NCI-H446 treated with DMSO at 0.1 percent for 48 hours (cell line): ENCODE measurements around the gene RAET1G.
"Not testable (repeated sequence)": the region's sequence is repeated elsewhere in the genome, so short reads cannot be mapped to it uniquely, and the experiment has no call there.

Experiments used
- DNase-seq: peaks from one replicate; lab custom pipeline; 2025; lab: John Stamatoyannopoulos, UW

Gene RAET1G

GRCh38 chr6:149913540-149914240 lies 9.2 kb downstream of the RAET1G start:
- DNase-seq, result no peak

GRCh38 chr6:149913085-149913484 lies 9.8 kb downstream of the RAET1G start:
- DNase-seq, result no peak

GRCh38 chr6:149912680-149913079 lies 10.2 kb downstream of the RAET1G start:
- DNase-seq, result not testable (repeated sequence)

- DNase-seq, result no peak
Measured at GRCh38 chr6:149910721-149911151, 12.2 kb downstream of the RAET1G start.

- DNase-seq, result no peak
Measured at GRCh38 chr6:149909701-149910470, 13.0 kb downstream of the RAET1G start.

DNA sequence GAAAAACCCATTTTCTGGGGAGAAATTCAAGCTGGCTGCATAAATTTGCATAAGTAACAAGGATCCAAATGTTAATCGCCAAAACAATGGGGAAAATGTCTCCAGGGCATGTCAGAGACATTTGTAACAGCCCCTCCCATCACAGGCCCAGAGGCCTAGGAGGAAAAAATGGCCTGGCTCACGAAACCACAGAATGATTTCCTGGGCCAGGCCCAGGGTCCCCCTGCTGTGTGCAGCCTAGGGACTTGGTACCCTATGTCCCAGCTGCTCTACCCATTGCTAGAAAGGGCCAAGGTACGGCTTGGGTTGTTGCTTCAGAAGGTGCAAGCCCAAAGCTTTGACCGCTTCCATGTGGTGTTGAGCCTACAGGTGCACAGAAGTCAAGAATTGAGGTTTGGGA lies 14.4 kb downstream of the RAET1G start:
- DNase-seq, result not testable (repeated sequence)

- DNase-seq, result no peak
Measured at GRCh38 chr6:149907317-149907716, 15.6 kb downstream of the RAET1G start.

- no peak for DNase-seq
Measured at GRCh38 chr6:149906405-149906804, 16.5 kb downstream of the RAET1G start.

GRCh38 chr6:149905911-149906371 lies 17.0 kb downstream of the RAET1G start:
- no peak for DNase-seq

DNA sequence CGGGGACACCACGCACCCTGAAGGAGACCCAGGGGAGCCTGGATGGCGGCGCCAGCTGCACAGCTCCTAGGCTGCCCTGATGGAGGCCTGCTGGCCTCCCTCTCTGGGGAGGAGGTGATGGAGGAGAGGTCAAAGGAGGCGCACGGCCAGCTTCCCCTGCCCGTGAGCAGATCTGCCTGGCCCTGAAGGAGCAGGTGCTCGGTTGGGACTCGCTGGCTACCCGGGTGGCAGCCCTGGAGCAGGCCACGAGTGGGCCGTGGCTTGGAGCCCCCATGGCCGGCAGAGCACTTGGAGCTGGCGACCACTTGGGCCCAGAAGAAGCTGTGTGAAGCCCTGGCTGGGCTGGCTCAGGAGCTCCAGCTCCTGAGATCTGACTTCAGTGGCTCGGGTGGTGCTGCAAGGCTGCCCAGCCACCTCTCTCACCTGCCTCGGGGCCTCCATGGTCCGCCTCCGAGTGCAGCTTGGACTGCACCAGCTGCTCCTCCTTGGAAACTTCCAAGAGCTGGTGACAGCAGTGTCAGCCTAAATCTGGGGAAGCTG lies 17.5 kb downstream of the RAET1G start:
- DNase-seq, result no peak

DNA sequence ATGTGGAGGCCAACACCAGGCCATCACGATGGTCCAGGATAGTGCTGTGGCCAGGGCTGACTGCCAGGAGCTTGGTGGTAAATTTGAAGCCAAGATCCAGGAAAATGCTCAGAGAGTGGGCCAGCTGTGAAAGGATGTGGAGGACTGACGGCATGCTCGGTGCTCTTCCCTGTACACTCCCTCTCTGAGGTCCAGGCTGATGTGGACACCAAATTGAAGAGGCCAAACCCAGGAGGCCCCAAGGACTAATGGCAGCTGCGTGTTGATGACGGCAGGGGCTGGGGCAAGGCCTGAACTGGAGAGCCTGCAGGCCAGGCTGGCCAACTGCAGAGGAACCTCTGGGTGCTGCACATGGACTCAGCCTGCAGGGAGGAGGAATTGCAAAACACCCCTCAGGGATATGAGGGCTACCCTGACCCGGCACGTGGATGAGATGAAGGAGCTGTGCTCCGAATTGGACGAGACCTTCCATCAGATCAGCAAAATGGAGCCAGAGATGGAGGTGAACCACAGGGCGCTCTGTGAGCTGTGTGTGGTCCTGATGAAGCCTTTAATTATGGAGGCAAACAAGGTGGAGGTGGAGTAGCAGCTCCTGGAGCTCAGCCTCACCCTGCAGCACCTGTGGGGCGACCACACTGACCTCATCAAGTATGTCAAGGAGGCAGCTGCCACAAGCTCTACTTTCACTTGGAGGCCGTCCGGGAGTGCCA lies 18.1 kb downstream of the RAET1G start:
- no peak for DNase-seq

GRCh38 chr6:149903938-149904611 lies 18.8 kb downstream of the RAET1G start:
- DNase-seq, result no peak

DNA sequence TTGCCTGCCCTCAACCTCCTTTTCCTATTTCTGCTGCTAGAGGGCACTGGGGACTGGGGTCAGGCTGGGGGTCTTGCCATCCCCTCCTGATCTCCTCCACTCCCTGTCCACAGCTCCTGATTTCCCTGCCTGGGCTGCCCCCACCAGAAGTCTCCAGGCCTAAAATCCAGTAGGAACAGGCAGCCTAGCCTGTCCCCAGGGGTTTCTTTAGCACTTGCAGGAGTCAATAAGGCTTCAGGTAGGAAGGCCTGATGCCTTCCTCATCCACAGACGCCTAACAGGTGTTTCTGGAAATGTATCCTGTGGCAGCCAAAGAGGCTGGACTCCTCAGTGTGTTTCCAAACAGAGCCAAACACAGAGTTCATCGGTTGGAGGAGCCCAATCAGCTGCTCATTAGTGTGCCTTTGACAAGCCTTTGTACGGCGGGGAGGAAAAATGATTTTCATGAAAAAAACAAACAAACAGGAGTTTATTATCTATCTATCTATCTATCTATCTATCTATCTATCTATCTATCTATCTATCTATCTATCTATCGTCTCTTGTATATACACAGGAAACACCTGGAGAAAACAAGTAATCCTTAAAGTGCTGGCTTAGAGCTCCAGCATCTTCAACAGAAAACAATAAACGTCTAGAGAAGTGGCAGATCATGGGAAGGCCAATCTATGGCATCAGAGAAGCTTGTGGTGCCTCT lies 21.3 kb downstream of the RAET1G start:
- no peak for DNase-seq

DNA sequence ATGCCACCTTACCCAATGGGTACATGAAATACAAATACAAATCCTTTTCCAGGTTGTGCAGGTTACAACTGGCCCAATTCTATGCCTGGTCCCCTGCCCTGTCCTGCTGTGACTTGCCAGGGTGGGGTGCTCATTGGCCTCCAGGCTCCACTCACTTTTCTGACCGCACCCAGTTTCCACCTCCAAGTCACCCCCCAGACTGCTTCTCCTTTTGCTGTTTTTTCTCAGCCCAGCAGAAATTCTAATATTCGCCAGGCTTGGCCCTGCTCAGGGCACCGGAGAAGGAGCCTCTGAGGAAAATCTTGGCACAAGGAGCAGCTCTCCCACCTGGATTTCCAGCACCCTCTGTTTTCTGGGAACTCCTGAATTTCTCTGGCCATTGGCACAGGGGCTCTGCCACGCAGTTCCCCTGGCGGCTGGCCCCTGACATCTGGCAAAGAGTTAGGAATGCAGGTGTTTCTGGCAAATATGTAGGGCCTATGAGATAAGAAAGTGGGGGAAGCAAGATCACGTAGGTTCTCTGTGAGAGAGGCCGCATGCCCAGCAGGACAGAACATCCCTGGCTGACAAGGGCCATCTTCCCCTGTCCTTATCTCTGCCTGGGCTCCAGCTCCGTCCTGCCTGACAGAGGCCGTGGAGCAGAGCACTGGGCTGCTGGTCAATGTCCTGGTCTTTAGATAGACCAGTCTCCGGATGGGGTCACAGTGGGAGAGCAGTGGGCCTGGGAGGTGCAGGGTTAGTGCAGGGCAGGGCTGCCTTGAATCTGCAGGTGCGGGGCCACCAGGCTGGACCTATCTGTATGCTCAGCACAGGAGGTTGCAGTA lies 22.1 kb downstream of the RAET1G start:
- no peak for DNase-seq

- no peak for DNase-seq
Measured at GRCh38 chr6:149899926-149900619, 22.8 kb downstream of the RAET1G start.

GRCh38 chr6:149899486-149899885 lies 23.4 kb downstream of the RAET1G start:
- no peak for DNase-seq

- DNase-seq, result no peak
Measured at GRCh38 chr6:149898966-149899365, 24.0 kb downstream of the RAET1G start.

DNA sequence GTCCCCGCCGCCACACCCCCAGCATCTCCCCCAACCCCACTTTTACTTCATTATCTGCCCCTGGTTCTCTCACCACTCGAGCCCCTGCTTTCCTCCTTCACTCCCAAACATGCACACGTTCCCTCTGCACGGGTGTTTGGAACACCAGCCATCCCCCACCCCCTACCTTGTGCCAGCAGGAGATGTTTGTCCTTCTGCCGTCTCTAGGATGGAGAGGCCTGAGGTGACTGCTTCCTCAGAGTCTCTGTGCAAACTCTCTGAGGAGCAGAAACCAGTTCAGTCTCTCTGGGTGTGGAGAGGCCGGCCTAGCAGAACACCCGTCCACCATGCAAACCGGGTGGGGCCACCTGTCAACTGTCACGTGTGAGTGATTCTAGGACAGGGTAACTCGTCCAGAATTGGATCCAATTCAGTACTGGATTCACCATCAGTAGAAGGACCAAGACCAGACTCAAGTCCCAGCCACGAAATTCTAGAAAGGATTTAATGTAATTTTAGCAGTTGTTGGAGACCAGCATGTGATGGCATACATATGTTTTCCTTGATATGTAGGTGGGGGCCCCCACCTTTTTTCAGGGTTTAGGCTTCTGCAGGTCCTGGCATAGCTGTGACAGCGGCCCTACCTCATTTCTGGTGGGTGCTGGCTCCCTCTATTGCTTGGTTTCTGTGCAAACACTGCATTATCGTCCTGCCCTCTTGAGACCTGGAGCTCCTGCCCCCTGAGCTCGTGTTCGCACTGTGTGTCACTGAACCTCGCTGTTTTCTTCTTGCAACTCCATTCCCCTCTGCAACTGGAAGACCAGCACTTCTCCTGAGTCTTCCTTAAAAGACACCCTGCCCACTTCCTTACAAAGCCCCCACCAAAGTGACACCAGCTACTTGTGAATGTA lies 24.8 kb downstream of the RAET1G start, which contains the start of gene RAET1E:
Gene RAET1E, minus strand, starts transcription at position 259 of the 890 bp plus-strand sequence. CDS start 7,212 bp downstream, outside the sequence.
- no peak for DNase-seq
